ENCODE measurements around the gene ANO2.

GRCh38 chr12:5643266-5643665 is 301.8 kb downstream of the ANO2 start:
- TF ChIP-seq GATA2 (IDR thresholded peaks at IDR 0.05; ENCODE audit: low read depth, low read length) (no peak), GATA3 (IDR thresholded peaks at IDR 0.05; ENCODE audit: low read depth, low read length) (no peak)
